Measurements from ENCODE around the gene PRR30.
"Not testable (repeated sequence)": the region's sequence is repeated elsewhere in the genome, so short reads cannot be mapped to it uniquely, and the experiment has no call there.

PRR30 gene

DNA sequence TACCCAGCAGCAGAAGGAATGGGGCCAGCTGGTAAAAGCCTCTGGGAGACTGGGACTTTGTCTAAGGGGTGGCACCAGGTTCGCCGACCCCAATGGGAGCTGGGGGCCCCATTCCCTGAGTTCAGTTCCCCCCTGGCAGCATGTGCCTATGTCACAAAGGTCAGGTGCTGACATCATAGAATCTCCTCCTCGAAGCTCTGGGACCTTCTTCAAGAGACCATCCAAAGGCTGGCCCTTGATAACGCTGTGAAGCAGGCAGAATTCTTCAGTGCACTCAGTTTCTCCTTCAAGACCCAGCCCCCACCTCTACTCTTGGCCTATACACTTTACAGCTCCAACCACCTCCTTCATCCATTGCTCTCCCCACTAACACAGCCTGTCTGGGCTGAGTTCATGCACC, at the start of gene PRR30:
Gene PRR30 (minus strand): TSS at position 101 of the 400 bp plus-strand sequence. CDS start 1,081 bp downstream, outside the sequence.
- DNase-seq = no peak

DNA sequence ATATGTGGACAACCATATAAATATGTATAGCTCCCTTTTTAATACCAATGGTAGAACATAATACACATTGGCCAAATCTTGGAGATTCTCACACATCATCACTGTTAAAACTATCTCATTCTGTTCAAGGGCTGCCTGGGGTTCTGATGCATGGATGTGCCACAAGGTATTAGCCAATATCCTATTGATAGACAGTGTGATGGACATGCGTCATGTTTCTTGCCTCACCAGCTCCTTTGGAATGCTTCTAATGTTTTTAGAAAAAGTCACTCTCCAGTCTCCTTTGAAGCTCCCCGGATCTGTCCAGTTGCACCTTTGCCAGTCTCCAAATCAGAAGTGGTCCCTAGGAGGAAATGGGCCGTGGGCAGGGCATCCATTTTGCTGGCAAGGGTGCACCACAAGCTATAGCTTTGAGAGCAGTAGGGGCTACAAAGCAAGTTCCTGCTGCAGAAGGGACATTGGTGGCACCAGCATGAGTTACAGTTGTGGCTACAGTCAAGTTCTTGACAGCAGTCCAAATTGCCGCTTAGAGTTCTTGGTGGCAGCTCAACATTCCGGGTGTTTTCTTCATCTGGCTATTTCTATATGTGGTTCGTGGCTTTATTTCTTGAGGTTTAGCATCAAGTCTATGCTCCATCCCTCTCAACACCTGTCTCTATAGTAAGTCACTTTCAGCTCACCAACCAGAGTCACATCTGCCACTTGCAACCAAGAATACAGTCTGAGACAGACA, 47.6 kb upstream of the PRR30 start:
- DNase-seq = no peak

- DNase-seq = no peak
These were observed 46.3 kb upstream of the PRR30 start for GRCh38 chr2:27185331-27186026.

GRCh38 chr2:27184115-27184514, 44.9 kb upstream of the PRR30 start:
- DNase-seq = no peak

- no peak for DNase-seq
These were observed 43.1 kb upstream of the PRR30 start for GRCh38 chr2:27182346-27182745.

DNA sequence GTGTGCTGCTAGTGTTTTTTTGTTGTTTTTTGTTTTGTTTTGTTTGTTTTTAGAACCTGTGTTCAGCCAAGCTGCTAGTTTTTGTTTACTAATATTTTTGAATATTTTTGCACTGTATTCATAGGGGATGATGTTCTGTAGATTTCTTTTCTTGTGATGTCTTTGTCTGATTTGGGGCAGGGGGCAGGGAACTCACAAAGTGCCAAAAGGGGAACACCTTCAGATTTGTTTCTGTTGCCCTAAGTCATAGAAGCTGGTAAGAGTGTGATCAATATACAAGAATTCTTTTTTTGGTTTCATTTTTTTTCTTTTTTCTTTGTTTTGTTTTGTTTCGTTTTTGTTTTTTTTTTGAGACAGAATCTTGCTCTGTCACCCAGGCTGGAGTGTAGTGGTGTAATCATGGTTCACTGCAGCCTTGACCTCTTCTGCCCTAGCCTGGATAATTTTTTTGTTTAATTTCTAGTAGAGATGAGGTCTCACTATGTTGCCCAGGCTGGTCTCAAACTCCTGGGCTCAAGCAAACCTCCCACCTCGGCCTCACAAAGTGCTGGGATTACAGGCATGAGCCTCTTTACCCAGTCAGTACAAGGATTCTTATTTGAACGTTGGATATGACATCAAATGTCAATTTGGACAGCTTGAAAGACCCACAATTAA, 40.3 kb upstream of the PRR30 start:
- DNase-seq = no peak

DNA sequence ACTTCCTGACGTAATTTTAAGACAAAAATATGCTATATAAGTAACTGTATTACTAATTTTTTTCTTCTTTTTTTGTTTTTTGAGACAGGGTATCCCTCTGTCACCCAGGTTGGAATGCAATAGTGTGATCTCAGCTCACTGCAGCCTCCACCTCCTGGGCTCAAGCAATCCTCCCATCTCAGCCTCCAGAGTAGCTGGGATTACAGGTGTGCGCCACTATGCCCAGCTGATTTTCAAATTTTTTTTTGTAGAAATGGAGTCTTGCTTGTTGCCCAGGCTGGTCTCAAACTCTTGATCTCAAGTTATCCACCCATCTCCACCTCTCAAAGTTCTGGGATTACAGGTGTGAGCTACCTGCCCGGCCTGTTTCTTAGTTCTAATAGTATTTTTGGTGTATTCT, 39.3 kb upstream of the PRR30 start:
- no peak for DNase-seq

- no peak for DNase-seq
These were observed 38.5 kb upstream of the PRR30 start for GRCh38 chr2:27177441-27178351.

DNA sequence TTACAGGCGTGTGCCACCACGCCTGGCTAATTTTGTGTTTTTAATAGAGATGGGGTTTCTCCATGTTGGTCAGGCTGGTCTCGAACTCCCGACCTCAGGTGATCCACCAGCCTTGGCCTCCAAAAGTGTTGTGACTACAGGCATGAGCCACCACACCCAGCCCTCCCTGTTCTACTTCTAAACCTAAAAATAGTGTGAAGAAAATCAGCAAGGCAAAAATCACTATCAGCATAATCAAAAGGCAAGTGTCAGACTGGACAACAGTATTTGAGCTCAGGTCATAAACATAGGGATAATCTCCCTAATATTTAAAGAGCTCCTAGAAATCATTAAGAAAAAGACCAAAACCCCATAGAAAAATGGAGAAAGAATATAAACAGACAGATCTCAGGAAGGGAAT, 36.6 kb upstream of the PRR30 start:
- DNase-seq = not testable (repeated sequence)

GRCh38 chr2:27175330-27175729, 36.1 kb upstream of the PRR30 start:
- no peak for DNase-seq

- no peak for DNase-seq
These were observed 35.4 kb upstream of the PRR30 start for GRCh38 chr2:27174638-27175037.

DNA sequence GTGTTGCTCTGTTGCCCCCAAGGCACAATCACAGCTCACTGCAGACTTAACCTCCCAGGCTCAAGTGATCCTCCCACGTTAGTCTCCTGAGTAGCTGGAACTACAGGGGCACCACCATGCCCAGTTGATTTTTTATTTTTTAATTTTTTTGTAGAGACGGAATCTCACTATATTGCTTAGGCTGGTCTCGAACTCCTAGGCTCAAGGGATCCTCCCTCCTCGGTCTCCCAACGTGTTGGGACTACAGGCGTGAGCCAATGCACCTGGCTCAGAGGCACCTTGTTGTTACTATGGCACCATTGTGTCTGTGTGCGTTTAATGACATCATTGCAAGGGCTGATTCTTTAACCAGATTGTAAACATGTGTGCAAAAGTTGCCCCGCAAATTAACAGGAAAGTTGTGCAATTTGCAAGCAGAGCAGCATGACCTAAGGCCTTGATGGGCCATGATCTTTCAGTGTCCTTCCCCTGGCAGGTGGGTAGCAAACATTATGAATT, 32.2 kb upstream of the PRR30 start:
- no peak for DNase-seq

DNA sequence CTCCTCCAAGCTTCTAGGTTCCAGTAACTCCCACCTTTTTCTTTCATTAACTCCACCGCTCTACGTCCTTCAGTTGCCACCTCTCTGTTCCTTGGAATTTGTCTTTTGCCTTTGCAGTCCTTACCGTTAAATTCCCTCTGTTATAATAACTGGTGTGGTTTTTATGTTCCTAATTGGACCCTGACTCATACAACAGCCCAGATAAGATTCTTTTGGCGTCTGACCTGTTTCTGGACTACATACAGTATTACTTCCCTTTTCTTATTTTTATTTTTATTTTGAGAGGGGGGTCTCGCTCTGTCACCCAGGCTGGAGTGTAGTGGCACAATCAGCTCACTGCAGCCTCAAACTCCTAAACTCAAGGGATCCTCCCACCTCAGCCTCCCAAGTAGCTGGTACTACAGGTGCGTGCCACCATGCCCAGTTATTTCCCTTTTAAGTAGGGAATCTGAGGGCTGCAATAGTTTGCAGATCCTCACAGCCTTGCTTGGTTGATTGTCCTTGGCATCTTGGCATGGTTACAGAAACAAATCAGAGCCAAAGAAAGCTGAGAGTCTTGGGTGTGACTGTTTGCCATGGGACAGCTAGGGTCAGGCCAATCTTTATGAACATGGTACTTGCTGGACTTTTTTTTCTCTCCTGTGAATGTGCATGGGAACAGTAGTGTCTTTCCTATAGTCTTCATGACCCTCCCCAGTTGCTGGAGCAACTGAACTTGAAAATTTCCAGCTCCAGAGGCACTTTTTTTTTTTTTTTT, 31.5 kb upstream of the PRR30 start:
- DNase-seq = no peak

GRCh38 chr2:27164960-27165763, 26.0 kb upstream of the PRR30 start:
- DNase-seq = no peak

DNA sequence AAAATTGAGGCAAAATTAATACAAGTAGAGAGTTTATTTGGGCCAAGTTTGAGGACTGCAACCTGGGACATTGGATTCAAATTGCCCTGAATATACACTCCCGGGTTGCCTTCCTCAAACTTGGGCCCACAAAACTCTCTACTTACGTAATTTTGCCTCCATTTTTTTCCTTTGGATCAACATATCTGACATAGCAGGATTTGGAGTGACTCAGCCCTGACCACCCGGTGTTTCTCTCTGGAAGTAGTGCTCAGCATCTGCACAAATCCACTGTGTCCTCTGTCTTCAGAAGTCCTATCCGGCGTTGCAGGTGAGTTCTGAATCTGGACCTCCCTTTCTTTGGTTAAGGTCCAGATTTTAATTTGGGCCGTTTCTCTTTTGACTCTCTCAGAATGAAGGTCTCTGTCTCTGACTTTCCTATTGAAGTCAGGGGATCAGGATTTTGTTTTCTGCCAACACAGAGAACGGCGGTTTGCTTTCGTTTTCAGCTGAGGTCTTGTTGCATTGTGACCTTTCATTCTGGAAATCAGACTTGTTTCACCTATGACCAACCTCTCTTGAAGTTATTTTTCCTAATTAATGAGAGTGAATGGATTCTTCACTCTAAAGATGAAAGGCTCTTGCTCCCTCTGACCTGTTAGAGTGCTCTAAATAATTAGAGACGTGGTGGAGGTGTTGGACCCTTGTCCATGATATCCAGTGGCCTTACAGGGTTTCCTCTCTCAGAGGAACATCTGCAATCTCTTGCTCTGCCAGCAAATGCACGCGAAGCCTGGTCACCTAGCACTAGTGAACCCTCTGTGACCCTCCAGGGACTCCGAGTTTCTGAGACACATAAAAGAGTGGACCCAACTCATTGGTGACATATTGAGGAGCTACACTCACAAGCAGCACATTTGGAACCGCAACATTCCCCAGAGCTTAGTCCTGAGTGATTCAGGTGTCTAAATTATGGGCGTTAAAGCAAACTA, 23.2 kb upstream of the PRR30 start:
- DNase-seq = no peak

- no peak for DNase-seq
These were observed 21.0 kb upstream of the PRR30 start for GRCh38 chr2:27160191-27160590.

- DNase-seq = no peak
These were observed 20.1 kb upstream of the PRR30 start for GRCh38 chr2:27159271-27159670.

DNA sequence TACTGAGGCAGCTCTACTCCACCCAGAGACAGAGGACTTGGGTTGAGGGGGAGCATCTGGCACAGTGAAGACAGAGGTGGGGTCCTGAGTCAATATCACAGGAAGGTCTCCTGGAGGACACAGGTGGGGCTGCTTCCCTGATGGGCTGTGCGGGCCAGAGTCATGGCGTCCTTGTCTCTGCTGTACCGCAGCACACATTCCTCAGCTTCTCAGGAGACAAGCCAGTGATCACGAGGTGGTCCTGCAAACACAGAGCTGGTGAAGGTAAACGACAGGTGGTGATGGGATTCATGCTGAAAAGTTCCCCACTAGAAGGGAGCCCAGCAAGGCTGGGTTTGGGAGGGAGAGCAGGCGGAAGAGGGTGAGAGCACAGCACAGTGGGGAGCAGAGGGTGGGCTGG, 19.3 kb upstream of the PRR30 start:
- DNase-seq = no peak

DNA sequence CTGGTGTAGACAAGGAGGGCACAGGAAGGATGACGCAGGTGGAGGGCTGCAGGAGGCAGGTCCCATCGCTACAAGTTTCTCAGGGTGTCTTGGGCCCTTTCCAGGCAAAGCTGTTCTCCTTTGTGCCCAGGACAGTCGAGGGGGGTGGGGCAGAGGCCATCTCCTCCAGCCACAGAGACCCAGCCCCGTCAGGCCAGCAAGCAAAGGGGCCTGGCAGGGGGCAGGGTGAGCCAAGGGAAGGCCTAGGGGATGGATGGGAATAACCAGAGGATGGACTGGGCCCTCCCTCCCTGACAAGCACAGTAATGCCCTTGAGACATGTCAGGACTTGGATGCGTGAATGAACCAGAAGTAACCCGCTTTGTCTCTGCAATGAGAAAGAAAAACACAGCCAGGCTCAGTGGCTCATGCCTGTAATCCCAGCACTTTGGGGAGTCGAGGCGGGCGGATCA, 15.9 kb upstream of the PRR30 start:
- DNase-seq = no peak

DNA sequence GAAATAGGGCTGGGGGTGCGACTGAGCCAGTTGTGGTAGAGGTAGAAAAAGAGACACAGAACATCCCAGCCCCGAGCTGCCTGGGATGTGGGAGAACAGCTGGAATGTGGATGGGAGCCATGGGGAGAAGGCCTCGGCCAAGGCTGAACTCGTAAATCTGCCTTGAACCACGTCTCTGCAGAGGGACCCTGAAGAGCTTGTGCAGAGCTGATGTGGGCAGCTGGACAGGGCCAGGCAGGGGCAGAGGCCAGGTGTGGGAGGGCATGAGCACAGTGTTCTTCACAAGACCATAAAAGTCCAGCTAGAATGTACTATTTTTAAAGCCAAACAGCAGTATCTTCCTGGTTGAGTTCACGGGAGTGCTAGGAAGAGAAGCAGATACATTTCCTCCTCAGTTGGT, 15.3 kb upstream of the PRR30 start:
- no peak for DNase-seq

All from NCI-H1105 treated with DMSO at 0.1 percent for 48 hours (cell line).